Mesothelial cell of epicardium (in vitro differentiated cells): ENCODE data around the gene SIN3B. TPM values are rescaled to one million over a fixed set of nuclear protein-coding genes. Genes with fewer than 3 reads are reported as not detected.

Experiments
- DNase-seq, 2 experiments: peaks; one replicate each; pipeline ENCODE4 v3.0.0; 2021; ENCODE audit warnings: low spot score in 2 of 2; ENCODE audit not compliant: unreplicated experiment in 2 of 2
- H3K27ac Mint-ChIP-seq: 2 replicates; pipeline ENCODE4 v1.8.0; 2021; ENCODE audit warnings: mixed read lengths
- H3K27me3 Mint-ChIP-seq: 2 replicates; pipeline ENCODE4 v1.8.0; 2021; ENCODE audit warnings: low read depth, mixed read lengths
- H3K36me3 Mint-ChIP-seq: 2 replicates; pipeline ENCODE4 v1.8.0; 2021; ENCODE audit warnings: mixed read lengths
- H3K4me1 Mint-ChIP-seq: 2 replicates; pipeline ENCODE4 v1.8.0; 2021; ENCODE audit warnings: mixed read lengths
- H3K4me3 Mint-ChIP-seq: 2 replicates; pipeline ENCODE4 v1.8.0; 2021; ENCODE audit warnings: mild to moderate bottlenecking, moderate library complexity, mixed read lengths
- H3K9me3 Mint-ChIP-seq: 2 replicates; pipeline ENCODE4 v1.8.0; 2021; ENCODE audit warnings: mixed read lengths
- total RNA-seq: library from RNA; stranded (reverse); gene quantifications from 3 replicates; pipeline ENCODE4 v1.2.1, GENCODE V29; 2021
- TF ChIP-seq, protein P1 (sequence below): fragments of 200-600 bp; sonication (generic); IDR thresholded peaks from one replicate; pipeline ENCODE4 v1.5.0; 2021; ENCODE audit warnings: antibody characterized with exemption; ENCODE audit not compliant: unreplicated experiment

Gene SIN3B
- total RNA-seq, 1 donor from 2014 or later: 116 TPM

DNA sequence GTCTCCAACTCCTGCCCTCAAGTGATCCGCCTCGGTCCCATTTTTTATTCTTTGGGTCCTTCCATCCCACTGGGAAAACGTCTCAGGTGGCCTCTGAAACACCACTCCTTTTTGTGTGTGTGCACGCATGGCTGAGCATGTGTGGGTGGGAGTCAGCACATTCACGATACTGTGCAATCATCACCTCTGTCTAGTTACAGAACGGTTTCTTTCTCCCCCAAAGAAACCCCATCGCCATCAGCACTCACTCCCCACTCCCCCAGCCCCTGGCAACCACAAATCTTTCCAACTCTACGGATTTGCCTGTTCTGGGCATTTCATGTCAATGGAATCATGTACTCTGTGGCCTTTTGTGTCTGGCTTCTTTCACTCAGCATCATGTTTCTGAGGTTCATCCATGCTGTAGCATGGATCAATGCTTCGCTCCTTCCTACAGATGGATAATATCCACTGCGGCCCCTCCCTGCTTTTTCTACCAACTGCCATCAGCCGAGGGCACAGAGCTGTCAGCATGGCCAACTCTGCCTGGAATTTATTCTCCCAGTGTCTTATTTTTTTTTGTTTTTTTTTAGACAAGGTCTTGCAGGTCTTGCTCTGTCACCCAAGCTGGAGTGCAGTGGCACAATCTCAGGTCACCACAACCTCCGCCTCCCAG, 69.3 kb downstream of the SIN3B start:
- H3K27me3 Mint-ChIP-seq: peaks cover 45% of the 10 kb centered on the region
- no peaks in the 10 kb centered on the region for H3K9me3 Mint-ChIP-seq
- TF ChIP-seq, protein P1, sequence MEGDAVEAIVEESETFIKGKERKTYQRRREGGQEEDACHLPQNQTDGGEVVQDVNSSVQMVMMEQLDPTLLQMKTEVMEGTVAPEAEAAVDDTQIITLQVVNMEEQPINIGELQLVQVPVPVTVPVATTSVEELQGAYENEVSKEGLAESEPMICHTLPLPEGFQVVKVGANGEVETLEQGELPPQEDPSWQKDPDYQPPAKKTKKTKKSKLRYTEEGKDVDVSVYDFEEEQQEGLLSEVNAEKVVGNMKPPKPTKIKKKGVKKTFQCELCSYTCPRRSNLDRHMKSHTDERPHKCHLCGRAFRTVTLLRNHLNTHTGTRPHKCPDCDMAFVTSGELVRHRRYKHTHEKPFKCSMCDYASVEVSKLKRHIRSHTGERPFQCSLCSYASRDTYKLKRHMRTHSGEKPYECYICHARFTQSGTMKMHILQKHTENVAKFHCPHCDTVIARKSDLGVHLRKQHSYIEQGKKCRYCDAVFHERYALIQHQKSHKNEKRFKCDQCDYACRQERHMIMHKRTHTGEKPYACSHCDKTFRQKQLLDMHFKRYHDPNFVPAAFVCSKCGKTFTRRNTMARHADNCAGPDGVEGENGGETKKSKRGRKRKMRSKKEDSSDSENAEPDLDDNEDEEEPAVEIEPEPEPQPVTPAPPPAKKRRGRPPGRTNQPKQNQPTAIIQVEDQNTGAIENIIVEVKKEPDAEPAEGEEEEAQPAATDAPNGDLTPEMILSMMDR: no peak
- H3K4me1 Mint-ChIP-seq: no peaks in the 10 kb centered on the region
- no peak overlapping the region for H3K27ac Mint-ChIP-seq
- peak overlapping the region; percentile 54 for H3K4me3 Mint-ChIP-seq
- DNase-seq: no peak
- H3K36me3 Mint-ChIP-seq: no peaks in the 10 kb centered on the region

DNA sequence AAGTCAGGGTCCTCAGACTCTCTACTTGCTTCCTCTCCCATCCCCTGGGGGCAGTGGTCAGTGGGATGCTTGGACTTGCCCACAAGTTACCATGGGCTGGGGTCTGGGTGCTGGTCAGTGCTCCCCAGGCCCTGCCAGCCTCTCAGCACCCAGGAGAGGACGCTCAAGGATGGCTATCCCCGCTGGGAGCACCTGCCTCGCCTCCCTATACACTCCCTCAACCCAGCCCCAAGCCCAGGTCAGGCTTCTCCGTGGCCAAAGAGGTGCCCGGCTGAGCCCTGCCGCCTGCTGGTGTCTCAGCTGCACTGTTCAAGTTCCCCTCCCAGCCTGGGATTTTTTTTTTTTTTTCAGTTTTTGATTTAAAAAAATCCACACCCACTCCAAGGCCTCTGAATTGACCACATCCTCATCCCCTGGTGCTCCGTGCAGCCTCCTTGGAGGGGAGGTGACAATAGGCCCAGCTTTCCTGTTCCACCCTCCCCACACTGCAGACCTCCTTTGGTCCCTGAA, 70.4 kb downstream of the SIN3B start:
- H3K4me3 Mint-ChIP-seq: no peak overlapping the region
- H3K36me3 Mint-ChIP-seq: no peaks in the 10 kb centered on the region
- no peaks in the 10 kb centered on the region for H3K9me3 Mint-ChIP-seq
- H3K27ac Mint-ChIP-seq: no peak overlapping the region
- no peaks in the 10 kb centered on the region for H3K4me1 Mint-ChIP-seq
- TF ChIP-seq, protein P1: peak; percentile 11
- DNase-seq: no peak
- H3K27me3 Mint-ChIP-seq: peaks cover 36% of the 10 kb centered on the region

DNA sequence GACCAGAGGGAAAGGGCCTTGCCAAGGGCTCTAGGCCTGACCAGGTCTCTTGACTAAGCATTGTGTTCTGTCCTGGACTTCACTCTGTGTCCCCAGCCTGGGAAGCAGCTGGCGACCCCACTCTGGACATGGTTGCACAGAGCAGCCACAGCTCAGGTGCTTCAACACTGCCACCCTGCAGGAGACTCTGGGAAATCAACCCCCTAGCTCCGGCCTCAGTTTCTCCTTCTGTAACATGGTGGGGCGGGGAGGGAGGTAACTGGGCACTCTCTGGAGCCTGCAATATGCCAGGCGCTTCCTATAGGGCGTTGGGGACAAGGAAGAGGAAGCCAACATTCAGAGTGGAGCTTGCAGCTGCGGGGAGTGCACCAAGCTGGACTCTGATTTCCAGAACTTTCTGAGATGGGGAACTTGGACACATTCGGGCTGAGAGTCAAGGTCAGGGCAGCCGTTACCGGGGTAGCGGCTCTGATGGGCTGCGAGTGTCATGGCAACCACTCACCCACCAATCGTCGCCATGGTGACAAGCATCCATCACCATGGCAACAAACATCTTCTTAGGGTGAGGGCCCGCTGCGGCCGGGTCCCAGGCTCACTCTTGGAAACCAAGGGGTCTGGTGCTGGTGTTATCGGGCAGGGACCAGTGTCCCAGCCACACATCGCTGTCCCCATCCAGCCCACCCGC, 72.4 kb downstream of the SIN3B start:
- Mint-ChIP-seq H3K27ac (no peak overlapping the region), H3K4me3 (no peak overlapping the region), H3K36me3 (no peaks in the 10 kb centered on the region), H3K4me1 (no peaks in the 10 kb centered on the region), H3K27me3 (peaks cover 23% of the 10 kb centered on the region), H3K9me3 (no peaks in the 10 kb centered on the region)
- DNase-seq: no peak
- TF ChIP-seq, protein P1: no peak

DNA sequence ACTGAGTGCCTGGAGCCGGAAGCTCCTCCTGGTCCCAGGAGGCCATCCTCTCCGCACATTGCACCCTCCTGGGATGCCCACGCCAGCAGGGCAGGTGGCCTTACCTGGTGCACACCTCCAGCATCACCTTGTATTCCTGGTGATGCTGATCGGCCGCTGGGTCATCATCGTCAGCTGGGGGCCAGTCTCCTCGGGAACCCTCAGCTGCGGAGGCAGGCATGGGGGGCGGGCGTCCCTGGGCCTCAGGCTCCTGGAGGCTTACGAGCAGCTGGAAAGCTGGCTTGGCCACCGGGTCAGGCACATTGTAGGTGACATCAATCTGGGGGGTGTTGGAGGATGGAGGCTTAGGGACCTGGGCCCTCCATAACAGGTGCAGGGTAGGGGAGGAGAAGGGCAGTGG, 73.3 kb downstream of the SIN3B start:
- no peaks in the 10 kb centered on the region for H3K9me3 Mint-ChIP-seq
- TF ChIP-seq, protein P1: no peak
- H3K27ac Mint-ChIP-seq: no peak overlapping the region
- H3K36me3 Mint-ChIP-seq: no peaks in the 10 kb centered on the region
- H3K4me1 Mint-ChIP-seq: no peaks in the 10 kb centered on the region
- DNase-seq: no peak
- H3K27me3 Mint-ChIP-seq: peaks cover 20% of the 10 kb centered on the region
- H3K4me3 Mint-ChIP-seq: no peak overlapping the region

DNA sequence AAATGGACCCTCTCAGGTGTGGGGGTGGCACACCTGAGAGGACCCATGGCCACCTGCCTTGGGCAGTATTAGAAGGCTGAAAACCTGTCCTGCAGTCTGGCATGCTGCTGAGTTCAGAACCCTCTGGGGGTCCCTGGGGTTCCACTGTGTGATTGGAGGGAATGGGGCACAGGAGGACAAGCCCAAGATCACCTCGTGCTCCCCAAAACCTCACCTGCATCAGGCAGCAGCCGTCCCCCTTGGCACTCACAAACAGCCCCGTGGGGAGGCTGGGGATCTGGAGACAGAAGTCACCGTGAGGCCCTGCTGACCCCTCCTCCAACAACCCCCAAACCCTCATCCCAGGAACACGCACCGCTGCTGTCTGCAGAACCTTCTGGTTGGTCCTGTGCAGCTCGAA, 74.1 kb downstream of the SIN3B start:
- Mint-ChIP-seq H3K27me3 (peaks cover 14% of the 10 kb centered on the region), H3K4me1 (no peaks in the 10 kb centered on the region), H3K27ac (no peak overlapping the region), H3K36me3 (no peaks in the 10 kb centered on the region), H3K4me3 (no peak overlapping the region), H3K9me3 (no peaks in the 10 kb centered on the region)
- TF ChIP-seq, protein P1: no peak
- no peak for DNase-seq
